Peyer's patch (tissue), 4 donors: Measurements from ENCODE around the gene ZNF697. TPM values are rescaled to one million over a fixed set of nuclear protein-coding genes. Genes with fewer than 3 reads are reported as not detected.
"Not testable (repeated sequence)": the region's sequence is repeated elsewhere in the genome, so short reads cannot be mapped to it uniquely, and the experiment has no call there.

Experiments
- DNase-seq, 3 donors: peaks; one replicate each; pipeline ENCODE4 v3.0.0-alpha.2; 2017 to 2019
- H3K27ac ChIP-seq, 4 donors: fragments of 200-600 bp; sonication (generic); one replicate each; pipeline ENCODE4 v1.5.1; 2016 to 2019
- H3K27me3 ChIP-seq, 2 donors: fragments of 200-600 bp; sonication (generic); one replicate each; pipeline ENCODE4 v1.5.1; 2019
- H3K36me3 ChIP-seq, 3 donors: fragments of 200-600 bp; sonication (generic); one replicate each; pipeline ENCODE4 v1.5.1; 2016 to 2019
- H3K4me1 ChIP-seq, 4 donors: fragments of 200-600 bp; sonication (generic); one replicate each; pipeline ENCODE4 v1.5.1; 2016 to 2019
- H3K4me3 ChIP-seq, 4 donors: fragments of 200-600 bp; sonication (generic); 1 replicate in 3 of 4; 2 replicates in 1 of 4; pipeline ENCODE4 v1.5.1; 2016 to 2019; ENCODE audit warnings: mild to moderate bottlenecking in 1 of 4
- H3K9me3 ChIP-seq, 4 donors: fragments of 200-600 bp; sonication (generic); one replicate each; pipeline ENCODE4 v1.5.1; 2016 to 2019; ENCODE audit warnings: mild to moderate bottlenecking in 1 of 4
- POLR2A ChIP-seq, 2 donors: fragments of 450-650 bp; IDR thresholded peaks; one replicate each; pipeline ENCODE4 v1.5.1; 2017; ENCODE audit warnings: antibody characterized with exemption in 2 of 2, mild to moderate bottlenecking in 2 of 2, moderate library complexity in 2 of 2
- total RNA-seq, 4 donors: library from RNA; depleted of rRNA; stranded (reverse); fragments of >200 nt; gene quantifications; one replicate each; pipeline ENCODE4 v1.1.0, GENCODE V29; 2016
- TF ChIP-seq, protein P1 (sequence below), 6 experiments: fragments of 450-650 bp in 4 of 6; fragments of 200-600 bp in 2 of 6; sonication (generic) in 1 of 6; IDR thresholded peaks; one replicate each; pipeline ENCODE4 v1.5.1; 2017 to 2019; ENCODE audit warnings: antibody characterized with exemption in 6 of 6, mild to moderate bottlenecking in 3 of 6, moderate library complexity in 1 of 6

Gene ZNF697
- total RNA-seq, 4 donors from 2014 or later, result 4.4 to 6.3 (median 5.0) TPM

GRCh38 chr1:119613769-119614720 is 34.0 kb downstream of the ZNF697 start:
- peak; percentile 43 to 91 (median 84) for DNase-seq
- TF ChIP-seq, protein P1, sequence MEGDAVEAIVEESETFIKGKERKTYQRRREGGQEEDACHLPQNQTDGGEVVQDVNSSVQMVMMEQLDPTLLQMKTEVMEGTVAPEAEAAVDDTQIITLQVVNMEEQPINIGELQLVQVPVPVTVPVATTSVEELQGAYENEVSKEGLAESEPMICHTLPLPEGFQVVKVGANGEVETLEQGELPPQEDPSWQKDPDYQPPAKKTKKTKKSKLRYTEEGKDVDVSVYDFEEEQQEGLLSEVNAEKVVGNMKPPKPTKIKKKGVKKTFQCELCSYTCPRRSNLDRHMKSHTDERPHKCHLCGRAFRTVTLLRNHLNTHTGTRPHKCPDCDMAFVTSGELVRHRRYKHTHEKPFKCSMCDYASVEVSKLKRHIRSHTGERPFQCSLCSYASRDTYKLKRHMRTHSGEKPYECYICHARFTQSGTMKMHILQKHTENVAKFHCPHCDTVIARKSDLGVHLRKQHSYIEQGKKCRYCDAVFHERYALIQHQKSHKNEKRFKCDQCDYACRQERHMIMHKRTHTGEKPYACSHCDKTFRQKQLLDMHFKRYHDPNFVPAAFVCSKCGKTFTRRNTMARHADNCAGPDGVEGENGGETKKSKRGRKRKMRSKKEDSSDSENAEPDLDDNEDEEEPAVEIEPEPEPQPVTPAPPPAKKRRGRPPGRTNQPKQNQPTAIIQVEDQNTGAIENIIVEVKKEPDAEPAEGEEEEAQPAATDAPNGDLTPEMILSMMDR (IDR thresholded peaks at IDR 0.05), result peak in 4 of 6 experiments; percentile 65 to 86 (median 76)
- TF ChIP-seq POLR2A (IDR thresholded peaks at IDR 0.05), result no peak
- H3K4me3 ChIP-seq, result no peak overlapping the region
- no peaks in the 10 kb centered on the region for H3K36me3 ChIP-seq
- no peaks in the 10 kb centered on the region for H3K27me3 ChIP-seq
- H3K4me1 ChIP-seq, result no peaks in the 10 kb centered on the region
- H3K27ac ChIP-seq, result no peak overlapping the region
- no peaks in the 10 kb centered on the region for H3K9me3 ChIP-seq

DNA sequence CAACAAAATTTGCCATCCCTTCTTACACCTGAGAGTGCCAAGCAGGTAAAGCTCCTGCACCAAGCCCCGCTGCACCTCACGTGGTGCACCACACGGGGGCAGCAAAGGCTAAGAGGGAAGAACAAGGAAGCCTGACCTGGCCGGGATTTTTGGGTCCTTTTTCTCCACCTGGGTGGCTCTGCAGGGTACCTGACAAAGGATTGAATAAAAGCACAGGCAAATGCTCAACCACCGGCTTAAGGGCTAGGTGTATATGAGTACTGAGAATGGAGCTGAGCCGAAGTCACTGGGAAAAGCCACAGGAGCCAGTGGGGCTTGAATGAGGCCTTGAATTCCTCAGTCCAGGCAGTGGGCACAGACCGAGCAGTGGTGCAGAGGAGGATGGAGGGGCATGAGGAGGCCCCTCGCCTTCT is 36.4 kb downstream of the ZNF697 start:
- DNase-seq, result peak; percentile 43 to 91 (median 89)
- TF ChIP-seq, protein P1 (IDR thresholded peaks at IDR 0.05), result peak in 5 of 6 experiments; percentile 50 to 94 (median 91)
- no peak for TF ChIP-seq POLR2A (IDR thresholded peaks at IDR 0.05)
- Histone ChIP-seq H3K27me3 (no peaks in the 10 kb centered on the region), H3K4me1 (no peaks in the 10 kb centered on the region), H3K4me3 (no peak overlapping the region), H3K27ac (no peak overlapping the region), H3K9me3 (no peaks in the 10 kb centered on the region), H3K36me3 (no peaks in the 10 kb centered on the region)

GRCh38 chr1:119608816-119609215 is 39.2 kb downstream of the ZNF697 start:
- not testable (repeated sequence) for DNase-seq, H3K27me3 ChIP-seq, H3K4me1 ChIP-seq, H3K36me3 ChIP-seq, H3K9me3 ChIP-seq, H3K27ac ChIP-seq, H3K4me3 ChIP-seq

DNA sequence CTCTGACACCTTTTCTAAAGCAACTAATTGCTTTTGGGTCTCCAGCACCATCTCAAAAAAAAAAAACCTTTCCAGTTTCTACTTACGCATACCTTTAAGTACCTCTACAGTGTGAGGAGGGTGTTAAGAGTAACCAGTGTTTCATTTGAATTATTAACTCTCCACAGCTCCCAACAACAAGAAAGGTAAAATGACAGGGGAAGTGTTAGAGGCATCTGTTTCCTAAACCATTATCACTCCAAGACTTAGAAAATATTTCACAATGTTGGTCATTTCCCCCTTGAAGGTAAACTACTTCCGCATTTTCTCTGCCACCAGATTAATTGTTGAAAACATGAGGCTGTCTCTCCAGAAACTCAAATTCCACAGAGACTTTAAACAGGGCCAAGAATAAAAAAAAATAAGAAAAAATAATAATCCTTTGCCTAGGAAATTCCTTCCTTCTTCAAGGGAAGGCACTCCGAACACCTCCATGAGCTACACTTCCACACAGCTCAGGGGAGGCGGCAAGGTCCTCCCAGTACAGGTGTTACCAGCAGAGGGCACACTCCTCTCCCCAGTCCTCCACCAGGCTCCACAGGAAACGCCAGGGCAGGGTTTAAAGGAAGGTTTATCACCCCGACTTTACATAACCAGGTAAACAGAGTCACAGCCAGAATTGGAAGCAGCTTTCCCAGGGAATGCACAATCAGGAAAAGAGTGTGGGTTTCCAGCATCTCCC is 40.8 kb downstream of the ZNF697 start:
- H3K27me3 ChIP-seq, H3K36me3 ChIP-seq, H3K4me1 ChIP-seq, H3K4me3 ChIP-seq, H3K9me3 ChIP-seq, DNase-seq, H3K27ac ChIP-seq: not testable (repeated sequence)

- no peak overlapping the region for H3K27ac ChIP-seq
- H3K4me1 ChIP-seq, result no peaks in the 10 kb centered on the region
- H3K27me3 ChIP-seq, result no peaks in the 10 kb centered on the region
- H3K4me3 ChIP-seq, result no peak overlapping the region
- no peak for DNase-seq
- TF ChIP-seq POLR2A (IDR thresholded peaks at IDR 0.05), result no peak
- TF ChIP-seq, protein P1 (IDR thresholded peaks at IDR 0.05), result no peak
- H3K36me3 ChIP-seq, result no peaks in the 10 kb centered on the region
- H3K9me3 ChIP-seq, result no peaks in the 10 kb centered on the region
These were observed 41.7 kb downstream of the ZNF697 start for GRCh38 chr1:119606394-119606793.

GRCh38 chr1:119605686-119606085 is 42.4 kb downstream of the ZNF697 start:
- no peaks in the 10 kb centered on the region for H3K27me3 ChIP-seq
- H3K4me3 ChIP-seq, result no peak overlapping the region
- no peaks in the 10 kb centered on the region for H3K36me3 ChIP-seq
- DNase-seq, result no peak
- no peak overlapping the region for H3K27ac ChIP-seq
- H3K9me3 ChIP-seq, result no peaks in the 10 kb centered on the region
- H3K4me1 ChIP-seq, result no peaks in the 10 kb centered on the region
- TF ChIP-seq, protein P1 (IDR thresholded peaks at IDR 0.05), result no peak
- TF ChIP-seq POLR2A (IDR thresholded peaks at IDR 0.05), result no peak

DNA sequence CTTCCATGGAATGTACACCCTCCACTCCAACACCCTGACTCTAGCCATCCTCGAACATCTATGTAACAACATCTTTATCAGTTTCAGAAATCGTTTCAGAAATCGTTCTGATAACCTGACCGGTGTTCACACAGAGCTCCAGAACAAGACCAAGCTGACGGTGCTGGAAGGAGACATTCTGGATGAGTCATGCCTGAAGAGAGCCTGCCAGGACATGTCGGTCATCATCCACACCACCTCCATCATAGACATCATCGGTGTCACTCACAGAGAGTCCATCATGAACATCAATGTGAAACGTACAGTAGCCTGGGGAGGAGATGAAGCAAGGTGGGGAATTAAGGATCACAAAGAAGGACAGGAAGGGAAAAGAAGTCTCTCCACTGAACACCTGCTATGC is 43.0 kb downstream of the ZNF697 start:
- not testable (repeated sequence) for H3K36me3 ChIP-seq, H3K27ac ChIP-seq, H3K9me3 ChIP-seq, H3K4me1 ChIP-seq, H3K4me3 ChIP-seq, H3K27me3 ChIP-seq, DNase-seq
